Tibial artery (tissue), 4 donors: Measurements from ENCODE around the gene ATP2C1.

Source experiments
- DNase-seq, 2 donors: peaks; one replicate each; pipeline ENCODE4 v3.0.0-alpha.2; 2019
- H3K27ac ChIP-seq, 2 donors: fragments of 200-600 bp; sonication (generic) in 1 of 2; 1 replicate in 1 of 2; 2 replicates in 1 of 2; pipeline ENCODE4 v1.5.1; 2018 to 2019; ENCODE audit warnings: mild to moderate bottlenecking in 1 of 2
- H3K27me3 ChIP-seq, 2 donors: fragments of 200-600 bp; sonication (generic) in 1 of 2; one replicate each; pipeline versions ENCODE4 v1.5.1 to v1.6.0; 2016 to 2019
- H3K36me3 ChIP-seq, 3 donors: fragments of 200-600 bp; sonication (generic) in 2 of 3; one replicate each; pipeline ENCODE4 v1.5.1; 2016 to 2019; ENCODE audit warnings: mild to moderate bottlenecking in 2 of 3
- H3K4me1 ChIP-seq, 4 donors: fragments of 200-600 bp; sonication (generic) in 2 of 4; 1 replicate in 3 of 4; 2 replicates in 1 of 4; pipeline ENCODE4 v1.5.1; 2016 to 2019
- H3K4me3 ChIP-seq, 2 donors: fragments of 200-600 bp; sonication (generic) in 1 of 2; 1 replicate in 1 of 2; 2 replicates in 1 of 2; pipeline ENCODE4 v1.5.1; 2018 to 2019; ENCODE audit warnings: mild to moderate bottlenecking in 2 of 2
- H3K9me3 ChIP-seq, 3 donors: fragments of 200-600 bp; sonication (generic) in 1 of 3; one replicate each; pipeline ENCODE4 v1.5.1; 2016 to 2019
- CTCF ChIP-seq, 2 experiments: fragments of 200-600 bp in 1 of 2; fragments of 450-650 bp in 1 of 2; IDR thresholded peaks; one replicate each; pipeline ENCODE4 v1.5.1; 2017 to 2019; ENCODE audit warnings: antibody characterized with exemption in 2 of 2, mild to moderate bottlenecking in 1 of 2, moderate library complexity in 1 of 2
- intact Hi-C: fragments of 100-400 bp; cut with DNase I; formaldehyde crosslinking; loops from one replicate; pipeline ENCODE4 v1.15.0; 2023; ENCODE audit warnings: low total_unique reads

Gene ATP2C1

DNA sequence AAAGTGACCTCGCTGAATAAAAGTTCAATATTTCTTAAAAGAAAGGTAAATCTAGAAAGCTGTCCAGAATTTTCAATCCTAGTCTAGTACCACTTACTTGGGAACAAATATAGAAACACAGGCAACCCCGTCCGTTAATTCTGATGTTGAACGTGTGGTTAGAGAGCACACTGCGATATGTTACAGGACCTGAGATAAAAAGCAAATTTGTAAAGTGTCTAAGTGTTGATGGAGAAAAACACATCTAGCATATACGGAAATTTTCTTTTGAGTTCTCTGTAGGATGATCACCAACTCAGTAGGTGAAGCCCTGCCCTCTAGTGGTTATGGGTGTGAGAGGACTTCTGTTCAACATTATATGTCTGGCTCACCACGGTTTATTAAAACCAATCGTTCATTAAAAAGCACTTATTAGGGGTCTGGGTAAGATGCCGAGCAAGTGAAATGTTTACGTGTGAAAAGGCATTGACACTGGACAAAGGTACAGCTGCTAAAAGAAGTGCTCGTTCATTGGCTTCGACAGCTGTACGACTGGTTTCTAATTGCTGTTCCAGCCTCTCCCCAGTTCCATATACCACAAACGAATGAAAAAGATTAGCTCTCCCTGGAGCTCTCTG, 1.0 kb upstream of the ATP2C1 start:
- peak; percentile 70 to 73 for DNase-seq
- H3K9me3 ChIP-seq: no peaks in the 10 kb centered on the region
- peak overlapping the region; percentile 93 to 99 for H3K27ac ChIP-seq
- peaks cover 0 to 32% (median 11%) of the 10 kb centered on the region in 4 donors for H3K4me1 ChIP-seq
- TF ChIP-seq CTCF (IDR thresholded peaks at IDR 0.05): peak; percentile 81 to 87
- intact Hi-C loops: loop anchor here (5.0 to 10.0 kb wide), 2 partner anchors 136 to 492 kb away; partner anchors contain the start of gene NUDT16
- peak overlapping the region; percentile 78 to 91 for H3K4me3 ChIP-seq
- no peaks in the 10 kb centered on the region for H3K36me3 ChIP-seq
- H3K27me3 ChIP-seq: no peaks in the 10 kb centered on the region

- Histone ChIP-seq H3K4me3 (peak overlapping the region; percentile 78 to 91), H3K27me3 (no peaks in the 10 kb centered on the region), H3K9me3 (no peaks in the 10 kb centered on the region), H3K27ac (peak overlapping the region; percentile 93 to 99), H3K36me3 (no peaks in the 10 kb centered on the region), H3K4me1 (peaks cover 0 to 42% (median 11%) of the 10 kb centered on the region in 4 donors)
- intact Hi-C loops: loop anchor here (5.0 to 10.0 kb wide), 2 partner anchors 137 to 490 kb away; partner anchors contain the start of gene NUDT16
- TF ChIP-seq CTCF (IDR thresholded peaks at IDR 0.05): no peak
- peak; percentile 35 to 70 for DNase-seq
These were observed 474 bp downstream of the ATP2C1 start for GRCh38 chr3:130894130-130894985.

- no peak for DNase-seq
- no peaks in the 10 kb centered on the region for H3K9me3 ChIP-seq
- peak overlapping the region; percentile 78 to 91 for H3K4me3 ChIP-seq
- no peak for TF ChIP-seq CTCF (IDR thresholded peaks at IDR 0.05)
- H3K36me3 ChIP-seq: no peaks in the 10 kb centered on the region
- H3K27ac ChIP-seq: peak overlapping the region; percentile 93 to 99
- no peaks in the 10 kb centered on the region for H3K27me3 ChIP-seq
- peaks cover 0 to 42% (median 11%) of the 10 kb centered on the region in 4 donors for H3K4me1 ChIP-seq
- intact Hi-C loops: loop anchor here (5.0 to 10.0 kb wide), 2 partner anchors 138 to 490 kb away; partner anchors contain the start of gene NUDT16
These were observed 1.0 kb downstream of the ATP2C1 start for GRCh38 chr3:130894986-130895280.

DNA sequence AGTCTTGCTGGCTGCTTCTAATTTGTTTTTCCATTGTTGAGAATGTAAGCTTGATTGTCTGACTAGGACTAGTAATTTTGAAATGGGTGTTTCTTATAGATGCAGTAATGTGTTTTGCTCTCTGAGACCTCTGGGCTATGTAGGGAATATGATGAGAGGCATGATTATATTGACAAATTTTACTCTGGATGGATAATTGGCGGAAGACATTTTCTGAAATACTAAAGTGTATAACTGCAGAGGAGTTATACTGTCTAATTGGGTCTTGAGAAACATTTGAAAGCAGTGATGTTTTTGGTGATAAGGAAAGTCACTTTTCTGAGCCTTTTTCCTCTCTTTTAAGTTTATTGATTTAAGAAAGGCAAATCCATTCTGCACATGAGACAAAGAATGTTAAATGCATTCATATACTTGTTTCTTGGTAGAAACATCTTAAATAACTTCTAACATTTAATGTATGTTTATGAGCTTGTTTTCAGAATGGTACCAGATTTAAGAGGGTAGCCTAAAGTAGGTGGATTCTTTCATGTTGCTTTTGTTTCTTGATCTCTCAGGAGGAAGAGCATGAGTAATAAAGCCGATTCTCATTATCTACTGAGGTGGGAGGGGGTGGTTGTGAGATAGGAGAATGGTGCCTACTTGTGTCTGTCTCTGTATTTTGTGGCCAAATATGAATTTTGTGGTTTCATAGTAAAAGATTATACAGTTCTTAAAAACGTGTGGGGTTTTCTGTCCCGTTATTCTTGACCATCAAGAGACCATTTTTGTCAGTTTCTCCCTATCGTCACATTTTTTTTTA, 2.0 kb downstream of the ATP2C1 start:
- intact Hi-C loops: loop anchor here (10.0 kb wide), 1 partner anchor 489 kb away; the partner anchor contains the start of gene NUDT16
- peak overlapping the region in 1 of 2 donors; percentile 99 for H3K27ac ChIP-seq
- no peaks in the 10 kb centered on the region for H3K36me3 ChIP-seq
- DNase-seq: no peak
- H3K4me1 ChIP-seq: peaks cover 0 to 42% (median 12%) of the 10 kb centered on the region in 4 donors
- no peaks in the 10 kb centered on the region for H3K9me3 ChIP-seq
- no peaks in the 10 kb centered on the region for H3K27me3 ChIP-seq
- no peak for TF ChIP-seq CTCF (IDR thresholded peaks at IDR 0.05)
- peak overlapping the region; percentile 78 to 91 for H3K4me3 ChIP-seq

DNA sequence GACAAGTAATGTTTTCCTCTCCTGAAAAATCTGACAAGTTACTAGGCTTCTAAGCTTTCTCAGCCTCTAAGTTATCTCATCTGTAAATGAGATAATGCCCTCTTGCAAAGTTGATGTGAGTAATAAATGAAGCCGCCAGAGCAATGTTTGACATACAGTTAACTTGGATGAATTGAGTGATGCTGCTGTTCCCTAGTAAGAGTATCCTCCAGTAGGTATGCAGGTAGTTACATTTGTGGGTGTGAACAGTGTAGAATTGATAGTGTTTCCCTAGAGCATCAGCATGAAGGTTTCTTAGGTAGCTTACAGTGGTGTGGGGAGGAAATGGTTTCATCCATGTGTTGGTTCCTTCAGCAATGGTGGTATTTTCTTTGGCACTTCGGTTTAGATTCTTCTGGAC, 3.4 kb downstream of the ATP2C1 start:
- no peaks in the 10 kb centered on the region for H3K9me3 ChIP-seq
- TF ChIP-seq CTCF (IDR thresholded peaks at IDR 0.05): no peak
- DNase-seq: no peak
- H3K4me1 ChIP-seq: peaks cover 0 to 42% (median 17%) of the 10 kb centered on the region in 4 donors
- no peaks in the 10 kb centered on the region for H3K36me3 ChIP-seq
- intact Hi-C loops: loop anchor here (10.0 kb wide), 1 partner anchor 487 kb away; the partner anchor contains the start of gene NUDT16
- no peaks in the 10 kb centered on the region for H3K27me3 ChIP-seq
- H3K4me3 ChIP-seq: no peak overlapping the region
- peak overlapping the region in 1 of 2 donors; percentile 8 for H3K27ac ChIP-seq
